ENCODE results near the gene ANKK1.

Gene ANKK1, protein sequence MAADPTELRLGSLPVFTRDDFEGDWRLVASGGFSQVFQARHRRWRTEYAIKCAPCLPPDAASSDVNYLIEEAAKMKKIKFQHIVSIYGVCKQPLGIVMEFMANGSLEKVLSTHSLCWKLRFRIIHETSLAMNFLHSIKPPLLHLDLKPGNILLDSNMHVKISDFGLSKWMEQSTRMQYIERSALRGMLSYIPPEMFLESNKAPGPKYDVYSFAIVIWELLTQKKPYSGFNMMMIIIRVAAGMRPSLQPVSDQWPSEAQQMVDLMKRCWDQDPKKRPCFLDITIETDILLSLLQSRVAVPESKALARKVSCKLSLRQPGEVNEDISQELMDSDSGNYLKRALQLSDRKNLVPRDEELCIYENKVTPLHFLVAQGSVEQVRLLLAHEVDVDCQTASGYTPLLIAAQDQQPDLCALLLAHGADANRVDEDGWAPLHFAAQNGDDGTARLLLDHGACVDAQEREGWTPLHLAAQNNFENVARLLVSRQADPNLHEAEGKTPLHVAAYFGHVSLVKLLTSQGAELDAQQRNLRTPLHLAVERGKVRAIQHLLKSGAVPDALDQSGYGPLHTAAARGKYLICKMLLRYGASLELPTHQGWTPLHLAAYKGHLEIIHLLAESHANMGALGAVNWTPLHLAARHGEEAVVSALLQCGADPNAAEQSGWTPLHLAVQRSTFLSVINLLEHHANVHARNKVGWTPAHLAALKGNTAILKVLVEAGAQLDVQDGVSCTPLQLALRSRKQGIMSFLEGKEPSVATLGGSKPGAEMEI

DNA sequence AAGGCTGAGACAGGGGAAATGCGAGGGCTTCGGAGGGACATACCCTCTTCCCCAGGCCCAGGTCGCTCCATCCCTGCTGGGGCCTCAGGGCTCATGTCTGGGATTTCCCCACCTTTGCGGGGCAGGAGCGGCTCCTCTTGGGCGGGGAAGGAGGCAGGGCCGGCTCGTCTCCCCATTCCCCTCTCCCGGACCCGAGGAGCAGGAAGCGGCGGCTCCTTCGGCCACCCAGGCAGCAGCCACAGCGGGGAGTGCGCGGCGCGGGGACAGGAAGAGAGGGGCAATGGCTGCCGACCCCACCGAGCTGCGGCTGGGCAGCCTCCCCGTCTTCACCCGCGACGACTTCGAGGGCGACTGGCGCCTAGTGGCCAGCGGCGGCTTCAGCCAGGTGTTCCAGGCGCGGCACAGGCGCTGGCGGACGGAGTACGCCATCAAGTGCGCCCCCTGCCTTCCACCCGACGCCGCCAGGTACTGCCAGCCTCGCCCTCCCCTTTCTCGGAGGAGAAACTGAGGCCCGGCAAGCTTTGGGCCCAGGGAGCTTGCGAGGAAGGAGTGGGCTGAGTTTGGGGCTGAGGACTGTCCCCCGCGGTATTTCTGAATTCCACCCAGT, at the start of gene ANKK1:
ANKK1 (plus strand) TSS at position 175 of the 607 bp plus-strand sequence; CDS start at position 281, 106 bp downstream.
- DNase-seq = no peak

DNA sequence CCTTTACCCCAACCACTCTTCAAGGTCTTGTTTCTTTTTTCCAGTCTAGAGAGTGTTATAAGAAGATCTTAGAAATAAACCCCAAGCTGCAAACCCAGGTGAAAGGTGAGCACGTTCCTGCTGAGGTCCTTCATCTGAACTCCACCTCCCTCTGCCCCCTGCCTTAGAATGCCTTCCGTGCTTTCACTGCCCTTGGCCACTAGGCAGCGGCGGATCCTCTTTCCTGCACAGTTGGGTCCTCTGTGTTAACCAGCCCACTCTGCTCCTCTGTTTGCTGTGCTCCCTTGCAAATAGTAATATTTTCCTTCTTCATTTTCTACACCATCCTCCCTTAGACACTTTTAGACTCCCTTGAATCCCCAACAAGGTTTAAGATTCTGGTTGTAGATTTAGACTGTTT, 48.8 kb upstream of the ANKK1 start:
- no peak for DNase-seq

DNA sequence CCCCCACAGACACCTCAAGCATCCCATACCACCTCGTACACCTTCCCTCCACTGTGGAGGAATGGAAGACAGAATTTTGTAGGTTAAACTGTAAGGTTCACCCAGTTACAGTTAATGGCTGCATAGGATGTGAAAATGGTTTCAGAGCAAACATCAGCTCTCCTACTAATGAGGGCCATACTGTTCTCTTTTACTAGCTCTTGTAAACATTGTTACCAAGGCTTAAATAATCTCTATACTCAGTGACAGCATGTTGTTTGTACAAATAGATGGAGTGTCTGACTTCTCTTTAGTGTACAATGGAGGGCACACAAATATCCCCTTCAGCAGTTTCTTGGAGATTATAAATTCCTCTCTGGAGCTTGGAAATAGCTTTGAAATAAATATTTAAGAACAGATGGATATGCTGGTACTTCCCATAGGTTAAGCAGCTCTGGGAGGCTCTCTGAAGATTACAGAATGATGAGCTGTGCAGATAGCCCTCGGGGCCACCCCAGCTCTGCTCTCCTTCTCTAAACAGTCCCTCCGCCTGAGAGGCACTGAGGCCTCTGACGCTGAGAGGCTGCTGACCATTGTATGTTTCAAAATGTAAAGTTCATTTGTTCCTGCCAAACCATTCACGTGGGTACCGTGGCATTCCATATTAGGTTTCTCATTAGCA, 47.5 kb upstream of the ANKK1 start:
- DNase-seq = no peak

DNA sequence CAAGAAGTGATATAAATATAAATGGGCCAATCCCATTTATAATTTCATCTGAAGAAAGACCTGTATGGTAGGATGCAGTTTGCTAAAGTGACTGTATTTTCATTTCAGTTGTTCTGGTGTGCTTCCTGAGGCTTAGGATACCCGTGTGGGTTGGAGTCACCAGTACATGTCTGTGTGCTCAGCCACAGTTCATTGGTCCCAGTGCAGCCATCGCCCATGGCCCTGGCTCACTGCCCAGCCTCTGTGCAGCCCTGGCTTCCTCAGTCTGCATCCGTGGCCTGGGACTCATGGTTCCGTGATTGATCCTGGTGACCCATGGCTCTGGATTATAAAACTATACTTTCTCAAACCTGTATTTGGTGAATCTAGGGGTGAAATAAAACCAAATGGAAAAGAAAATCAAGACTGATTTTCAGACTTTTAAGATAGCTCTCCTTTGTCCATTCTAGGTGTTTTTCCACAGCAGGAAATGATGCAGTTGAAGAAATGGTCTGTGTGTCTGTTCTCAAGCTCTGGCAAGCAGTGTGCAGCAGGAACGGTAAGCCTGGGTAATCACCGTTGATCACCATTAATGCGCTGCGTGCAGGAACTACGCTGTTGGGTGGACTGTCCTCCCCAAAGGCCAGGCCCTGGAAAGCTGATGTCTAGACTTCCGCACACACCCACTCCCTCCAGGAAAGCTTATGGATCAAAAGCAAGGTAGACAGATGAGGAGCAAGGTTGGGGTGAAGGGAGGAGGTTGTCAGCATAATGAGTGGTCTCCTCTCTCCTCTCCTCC, 46.0 kb upstream of the ANKK1 start:
- DNase-seq = no peak

DNA sequence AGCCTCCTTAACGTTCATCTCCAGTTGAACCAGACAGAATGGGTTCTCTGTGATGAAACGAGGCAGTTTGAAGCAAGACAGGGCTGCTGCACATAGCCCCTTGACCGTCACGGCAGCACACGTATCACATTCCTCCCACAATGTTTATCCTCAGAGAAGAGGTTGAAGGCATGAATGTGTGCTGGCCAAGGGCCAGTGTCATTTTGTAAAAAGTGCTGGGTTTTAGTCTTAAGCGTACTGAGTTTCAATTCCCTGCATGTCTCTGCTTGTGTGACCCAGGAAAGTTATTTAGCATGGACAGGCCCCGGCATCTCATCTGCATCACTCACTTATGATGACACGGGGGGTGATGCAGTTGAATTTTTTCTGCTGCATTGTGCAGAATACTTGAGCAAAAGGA, 41.6 kb upstream of the ANKK1 start:
- DNase-seq = no peak

DNA sequence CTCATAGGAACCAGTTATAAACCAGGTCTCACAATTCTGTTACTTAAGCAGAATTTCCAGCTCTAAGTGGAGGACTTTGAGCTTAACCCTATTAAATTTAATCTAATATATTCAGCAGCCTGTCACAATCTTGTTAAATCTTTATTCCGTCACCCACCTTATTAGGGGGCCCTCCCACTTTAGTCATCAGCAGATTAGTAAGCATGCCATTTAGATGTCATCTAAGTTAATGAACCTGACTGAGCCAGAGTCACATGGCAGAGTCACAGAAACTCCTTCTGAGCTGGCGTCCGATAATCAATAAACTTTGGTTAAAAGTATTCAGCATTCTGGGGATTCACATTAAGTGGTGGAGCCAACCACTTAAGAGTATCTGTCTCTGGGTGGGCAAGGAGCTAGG, 38.1 kb upstream of the ANKK1 start:
- no peak for DNase-seq

DNA sequence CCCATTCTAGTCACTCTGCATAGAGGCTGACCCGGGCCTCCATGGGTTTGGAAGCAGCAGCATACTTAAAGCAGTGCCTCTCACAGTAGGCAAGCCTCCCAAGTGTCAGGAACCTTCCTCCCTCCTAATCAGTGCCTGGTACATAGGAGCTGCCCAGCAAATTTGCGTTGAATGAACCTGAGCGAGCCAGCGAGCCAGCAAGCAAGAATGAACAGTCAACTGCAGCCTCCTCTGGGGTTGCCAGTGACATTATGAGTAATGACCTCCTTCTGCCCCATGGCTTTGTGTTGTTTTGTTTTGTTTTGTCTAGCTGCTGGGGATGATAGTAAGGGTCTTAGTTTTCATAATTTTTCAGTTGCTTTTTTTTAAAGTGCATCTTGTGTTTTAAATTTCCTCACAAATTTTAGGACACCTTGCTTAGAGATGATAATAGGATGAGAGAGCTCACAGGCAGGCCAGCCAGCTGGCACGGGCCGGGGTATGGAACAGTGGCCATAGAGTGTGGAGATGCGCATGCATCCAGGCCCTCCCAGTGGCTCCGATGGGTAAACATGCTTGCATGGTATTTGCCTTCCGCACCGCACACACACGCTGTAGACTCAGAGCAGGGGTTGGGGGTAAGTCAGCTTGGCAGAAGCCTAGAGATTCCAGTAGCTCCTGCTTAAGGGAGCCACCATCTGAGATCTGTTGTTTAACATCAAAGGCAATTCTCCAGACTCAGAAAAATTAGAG, 37.1 kb upstream of the ANKK1 start:
- DNase-seq = no peak

DNA sequence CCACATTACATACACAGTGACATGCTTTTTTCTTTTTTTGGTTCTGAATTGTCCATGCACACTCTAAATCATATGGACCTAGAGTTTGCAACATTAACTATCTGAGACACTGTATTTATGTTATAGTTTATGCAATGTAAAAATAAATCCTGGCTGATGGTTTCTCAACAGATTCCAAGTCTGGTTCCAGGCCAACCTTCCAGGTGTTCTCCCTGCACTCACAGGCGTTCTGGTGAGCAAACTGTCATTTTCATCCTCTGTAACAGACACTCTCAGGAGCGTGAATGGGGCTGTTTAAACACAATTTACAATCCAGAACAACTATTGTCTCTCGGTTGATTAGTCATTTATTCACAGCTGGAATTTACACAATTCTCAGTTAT, 36.5 kb upstream of the ANKK1 start:
- DNase-seq = no peak

DNA sequence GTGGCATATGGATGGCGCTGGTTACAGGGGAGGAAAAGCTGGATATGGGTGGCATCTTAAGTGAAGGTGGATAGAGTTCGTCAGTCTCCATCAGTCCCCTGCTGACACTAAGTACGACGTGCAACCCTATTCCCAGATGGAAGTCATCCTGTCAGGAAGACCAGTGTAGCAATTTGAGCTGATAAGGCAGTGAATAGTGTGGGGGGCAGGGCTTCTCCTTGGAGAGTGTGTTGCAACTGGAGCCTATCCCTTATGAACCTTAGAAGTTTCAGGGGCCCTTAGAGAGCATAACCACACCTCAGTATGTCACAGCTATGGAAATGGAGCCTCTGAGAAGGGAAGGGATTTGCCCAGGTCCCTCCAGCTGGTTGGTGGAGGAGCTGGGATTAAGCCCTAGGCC, 36.1 kb upstream of the ANKK1 start:
- no peak for DNase-seq

DNA sequence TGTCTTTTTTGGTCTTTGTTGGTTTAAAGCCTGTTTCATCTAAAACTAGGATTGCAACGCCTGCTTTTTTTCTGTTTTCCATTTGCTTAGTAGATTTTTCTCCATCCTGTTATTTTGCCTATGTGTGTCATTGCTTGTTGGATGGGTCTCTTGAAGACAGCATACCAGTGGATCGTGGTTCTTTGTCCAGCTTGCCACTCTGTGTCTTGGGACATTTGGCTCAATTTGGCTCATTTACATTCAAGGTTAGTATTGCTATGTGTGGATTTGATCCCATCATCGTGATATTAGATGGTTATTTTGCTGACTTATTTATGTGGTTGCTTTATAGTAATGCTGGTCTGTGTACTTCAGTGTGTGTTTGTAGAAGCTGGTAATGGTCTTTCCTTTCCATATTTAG, 31.4 kb upstream of the ANKK1 start:
- DNase-seq = no peak

DNA sequence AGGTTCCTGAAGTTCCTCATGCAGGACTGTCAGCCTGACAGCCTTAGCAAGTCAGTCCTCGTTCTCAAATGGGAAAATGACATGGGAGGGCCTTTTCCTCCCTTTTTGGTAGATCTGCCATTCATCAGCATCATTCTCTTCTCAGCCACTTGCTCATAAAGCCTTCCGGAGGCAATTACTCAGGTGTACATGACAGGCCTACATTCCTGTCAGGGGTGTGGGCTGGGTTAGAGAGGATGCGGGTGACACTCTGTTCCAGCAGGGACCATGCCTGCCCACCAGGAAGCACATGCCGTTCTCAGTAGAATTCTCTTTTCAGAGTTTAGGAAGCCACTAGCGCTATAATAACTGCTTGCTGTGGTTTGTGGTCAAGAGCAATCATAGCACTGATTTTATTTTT, 24.2 kb upstream of the ANKK1 start:
- DNase-seq = no peak

DNA sequence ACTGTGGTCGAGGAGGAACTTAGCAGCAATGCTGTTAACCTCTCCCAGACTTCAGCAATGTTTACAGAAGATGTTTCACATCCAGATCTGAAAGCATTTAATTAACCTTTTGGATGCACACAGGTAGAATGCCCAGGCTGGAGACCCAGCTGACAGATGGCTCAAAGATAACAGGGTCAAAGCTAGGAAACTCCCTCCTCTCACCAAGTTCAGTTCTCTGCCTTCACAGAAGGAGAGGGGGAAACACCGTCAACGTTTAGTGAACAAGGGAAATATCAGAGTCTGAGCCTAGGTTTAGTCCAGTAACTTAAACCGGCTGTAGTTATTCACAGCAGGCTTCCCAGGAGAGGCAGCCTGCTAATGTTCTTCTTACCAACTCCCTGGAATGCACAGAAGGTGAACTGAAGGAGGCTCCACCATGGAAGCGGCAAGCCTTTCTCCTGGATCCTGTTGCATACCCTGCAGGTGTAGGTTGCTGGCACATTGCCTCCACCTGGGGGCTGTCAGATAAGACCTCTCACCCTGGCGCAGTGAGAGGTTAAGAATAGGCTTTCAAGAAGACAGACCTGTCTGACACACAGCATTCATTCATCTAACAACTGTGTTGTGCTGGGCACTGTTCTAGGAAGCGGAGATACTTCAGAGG, 23.5 kb upstream of the ANKK1 start:
- DNase-seq = no peak

DNA sequence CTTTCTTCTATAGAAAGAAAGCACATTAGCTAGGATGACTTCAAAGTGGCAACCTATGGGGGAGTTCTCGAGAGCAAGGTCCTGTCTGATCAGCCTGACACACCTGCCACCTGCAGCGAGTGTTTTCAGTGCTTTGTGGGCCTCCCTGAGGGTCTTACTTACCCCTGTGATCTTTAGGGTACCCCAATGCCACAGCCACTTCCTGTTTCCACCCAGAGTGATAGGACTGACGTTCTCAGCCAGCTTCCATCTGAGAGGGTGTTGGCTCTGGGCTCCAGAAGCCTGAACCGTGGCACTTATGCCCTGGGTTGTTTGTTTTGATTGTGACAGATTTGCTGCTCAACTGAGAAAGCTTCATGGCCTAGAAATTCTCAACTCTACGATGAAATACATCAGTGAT, 21.7 kb upstream of the ANKK1 start:
- no peak for DNase-seq

DNA sequence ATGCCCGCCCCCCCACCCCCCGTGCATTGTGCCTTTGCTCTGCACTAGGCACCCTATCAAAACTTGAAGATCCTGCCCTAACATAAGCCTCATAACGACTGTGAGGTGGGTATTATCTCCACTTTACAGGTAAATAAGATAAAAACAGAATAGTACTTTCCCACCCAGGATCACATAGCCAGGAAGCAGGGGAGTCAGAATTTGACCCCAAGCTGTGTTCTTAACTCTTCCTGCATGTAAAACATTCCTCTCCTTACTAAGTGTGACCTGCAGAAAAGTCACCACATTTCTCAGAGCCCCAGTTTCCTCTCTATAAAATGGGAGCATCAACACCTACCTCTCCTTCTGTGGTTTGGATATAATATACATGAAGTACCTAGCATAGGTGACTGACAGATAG, 18.2 kb upstream of the ANKK1 start:
- no peak for DNase-seq

DNA sequence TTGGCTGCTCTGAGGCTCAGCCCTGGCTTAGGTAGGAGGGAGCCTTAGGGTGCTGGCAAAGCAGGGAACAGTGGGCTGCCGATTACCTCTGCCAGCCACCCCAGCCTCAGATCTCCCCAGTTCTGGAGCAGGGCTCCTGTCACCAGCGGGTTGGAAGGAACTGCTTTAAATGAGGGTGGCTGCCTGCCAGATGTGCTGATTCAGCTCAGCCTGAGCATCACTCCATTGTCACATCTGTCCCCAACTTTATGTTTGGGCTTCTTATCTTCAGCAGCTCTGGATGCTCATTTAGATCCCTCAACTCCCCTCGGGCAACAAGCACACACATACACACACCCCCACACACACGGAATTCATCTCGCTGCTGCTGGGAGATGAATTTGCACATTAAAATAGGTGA, 16.9 kb upstream of the ANKK1 start:
- DNase-seq = no peak

DNA sequence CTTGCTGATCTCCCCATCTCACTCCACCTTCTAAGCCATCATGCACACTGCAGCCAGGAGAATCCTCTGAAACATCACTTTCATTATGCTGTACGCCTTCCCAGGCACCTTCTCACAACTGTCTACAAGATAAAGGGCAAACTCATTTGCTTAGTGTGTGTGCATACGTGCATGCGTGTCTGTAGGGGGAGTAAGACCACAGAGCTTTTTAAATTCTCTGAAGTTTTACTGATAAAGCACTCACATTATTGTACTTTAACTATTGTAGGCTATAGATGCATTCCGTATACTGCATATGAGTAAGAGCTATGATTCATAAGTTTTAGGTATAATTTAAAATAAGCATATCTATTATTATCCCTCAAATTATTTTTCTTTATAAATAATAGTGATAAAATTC, 15.3 kb upstream of the ANKK1 start:
- no peak for DNase-seq

DNA sequence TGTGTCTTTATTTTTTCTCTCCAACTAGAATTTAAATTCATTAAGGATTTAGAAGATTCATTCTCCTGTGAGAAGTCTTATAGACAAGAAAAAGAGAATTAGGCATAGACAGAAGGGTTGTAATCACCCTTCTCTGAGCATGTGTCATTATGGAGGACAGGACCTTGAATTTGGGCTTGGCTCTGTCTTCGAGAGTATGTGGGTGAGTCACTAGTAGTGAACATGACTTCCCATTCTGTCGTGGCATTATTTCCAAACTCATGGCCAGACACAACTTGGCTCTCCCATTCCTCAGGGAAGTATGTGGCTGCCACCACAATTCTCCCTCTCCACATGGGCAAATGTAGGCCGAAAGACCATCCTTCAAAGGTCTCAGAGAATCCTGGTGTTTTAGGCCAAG, 14.3 kb upstream of the ANKK1 start:
- no peak for DNase-seq

DNA sequence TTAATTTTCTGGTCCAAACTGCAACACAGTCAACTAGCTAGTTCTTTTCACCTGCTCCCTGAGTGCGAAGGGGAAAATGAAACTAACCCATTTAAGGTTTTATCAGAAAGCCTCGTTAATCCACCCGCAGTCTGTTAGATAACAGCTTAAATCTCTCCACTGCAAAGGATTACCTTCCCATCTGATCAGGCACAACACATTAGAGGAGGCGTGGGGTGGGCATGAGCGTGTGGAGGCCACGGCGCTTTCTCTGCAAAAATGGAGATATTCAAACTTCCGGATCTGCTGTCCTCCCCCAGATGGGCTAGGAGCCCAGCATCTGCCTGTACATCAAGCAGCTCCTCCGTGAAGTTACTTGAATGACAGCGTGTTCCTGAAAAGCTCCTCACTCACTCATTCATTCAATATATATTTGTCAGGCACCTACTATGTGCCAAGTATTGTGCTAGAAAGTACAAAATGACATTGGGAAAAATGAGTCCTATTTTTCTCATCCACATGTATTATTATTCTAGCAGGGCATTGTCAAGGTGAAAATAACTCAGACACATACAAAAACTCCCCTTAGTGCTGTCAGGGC, 13.5 kb upstream of the ANKK1 start:
- DNase-seq = no peak

DNA sequence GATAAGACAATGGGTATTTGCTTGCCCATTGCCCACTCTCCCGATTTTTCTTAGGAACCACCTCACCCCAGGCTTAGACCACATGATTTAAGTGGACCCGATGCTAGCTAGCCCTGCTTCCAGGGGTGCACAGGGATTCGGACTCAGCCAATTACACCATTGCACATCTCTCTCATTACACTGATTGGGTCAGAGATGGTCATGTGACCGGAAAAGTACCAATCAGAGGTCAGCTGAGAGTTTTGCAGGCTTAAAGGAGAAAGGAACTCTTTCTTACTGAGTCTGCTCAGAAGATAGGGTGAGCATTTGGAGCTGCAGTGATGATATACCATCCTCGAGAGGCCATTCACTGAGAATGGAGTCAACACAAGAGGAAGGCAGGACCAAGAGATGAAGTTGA, 12.2 kb upstream of the ANKK1 start:
- DNase-seq = no peak

DNA sequence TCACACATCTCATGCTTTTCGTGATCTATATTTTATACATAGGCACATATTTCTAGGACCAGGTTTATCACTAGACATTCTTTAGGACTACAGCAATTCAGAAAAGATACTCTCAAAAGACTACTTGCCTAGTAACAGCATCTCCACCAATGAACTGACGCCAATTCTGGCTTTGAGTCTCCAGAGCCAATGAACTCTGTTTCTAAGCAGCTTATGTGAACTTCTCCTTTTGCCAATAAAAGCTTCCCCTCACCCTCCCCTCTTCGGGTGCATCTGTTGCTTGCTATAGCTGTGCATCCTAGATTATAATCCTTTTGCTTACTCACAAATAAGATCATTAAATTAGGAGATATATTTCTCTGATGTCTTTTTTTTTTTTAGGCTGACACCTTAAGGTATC, 11.4 kb upstream of the ANKK1 start:
- DNase-seq = no peak
